SU-DHL-6 (cell line): ENCODE data around the gene KIF13A.

Source experiments
- H2AFZ ChIP-seq: fragments of 200-600 bp; sonication (generic); 2 replicates; pipeline ENCODE4 v1.6.1; 2014; ENCODE audit warnings: low read depth, mild to moderate bottlenecking, moderate library complexity, mixed read lengths, antibody characterized with exemption, low read length; ENCODE audit not compliant: severe bottlenecking
- H3F3A ChIP-seq: fragments of 200-600 bp; shearing (Covaris generic); 2 replicates; pipeline ENCODE4 v1.6.0; 2016; ENCODE audit warnings: antibody characterized with exemption, mild to moderate bottlenecking; ENCODE audit not compliant: insufficient read depth
- H3K27ac ChIP-seq: fragments of 200-600 bp; sonication (generic); 2 replicates; pipeline ENCODE4 v1.5.1; 2016; ENCODE audit warnings: low read depth, mild to moderate bottlenecking, low read length, moderate library complexity, mixed read lengths
- H3K27me3 ChIP-seq: fragments of 200-600 bp; sonication (generic), shearing (Covaris generic); 2 replicates; pipeline ENCODE4 v1.6.0; 2014; ENCODE audit warnings: mild to moderate bottlenecking, low read length
- H3K36me3 ChIP-seq: fragments of 200-600 bp; sonication (generic); 2 replicates; pipeline ENCODE4 v1.6.1; 2014; ENCODE audit warnings: mild to moderate bottlenecking, low read length, mixed read lengths
- H3K4me2 ChIP-seq: fragments of 300-600, 200-600 bp; shearing (Covaris generic), sonication (generic); 2 replicates; pipeline ENCODE4 v1.6.0; 2014; ENCODE audit warnings: low read length, low read depth, mild to moderate bottlenecking; ENCODE audit not compliant: poor library complexity, severe bottlenecking
- H3K4me3 ChIP-seq: fragments of 200-600 bp; sonication (generic); 2 replicates; pipeline ENCODE4 v1.5.1; 2014; ENCODE audit warnings: antibody characterized with exemption, low read length, mild to moderate bottlenecking, mixed read lengths; ENCODE audit not compliant: insufficient read depth, poor library complexity, severe bottlenecking
- H3K79me2 ChIP-seq: fragments of 200-600 bp; sonication (generic); 2 replicates; pipeline ENCODE4 v1.6.1; 2014; ENCODE audit warnings: mild to moderate bottlenecking, low read length, moderate library complexity; ENCODE audit not compliant: insufficient read depth
- H3K9ac ChIP-seq: fragments of 200-600 bp; sonication (generic); 2 replicates; pipeline ENCODE4 v1.7.0; 2014; ENCODE audit warnings: mild to moderate bottlenecking, low read length
- H3K9me2 ChIP-seq: fragments of 200-600 bp; sonication (generic); replicated peaks from 2 replicates; pipeline ENCODE4 v1.6.1; 2014; ENCODE audit warnings: low read length; ENCODE audit not compliant: insufficient read depth
- H3K9me3 ChIP-seq: fragments of 200-600 bp; sonication (generic); 2 replicates; pipeline ENCODE4 v1.6.1; 2014; ENCODE audit warnings: low read length, mixed read lengths; ENCODE audit not compliant: insufficient read depth
- H4K20me1 ChIP-seq: fragments of 200-600 bp; sonication (generic); 2 replicates; pipeline ENCODE4 v1.6.1; 2014; ENCODE audit warnings: low read depth, mild to moderate bottlenecking, antibody characterized with exemption, low read length, moderate library complexity, mixed read lengths
- CTCF ChIP-seq: fragments of 200-600 bp; sonication (generic); IDR thresholded peaks from one replicate; pipeline ENCODE4 v1.5.1; 2017; ENCODE audit warnings: antibody characterized with exemption, mild to moderate bottlenecking, low read length, moderate library complexity; ENCODE audit not compliant: insufficient read depth, poor library complexity, severe bottlenecking
- EZH2phosphoT487 ChIP-seq: fragments of 200-600 bp; sonication (generic), shearing (Covaris generic); conservative IDR thresholded peaks from 2 replicates; pipeline ENCODE4 v1.6.1; 2018; ENCODE audit warnings: mild to moderate bottlenecking, antibody characterized with exemption, low read length, moderate library complexity, mixed read lengths

KIF13A gene

DNA sequence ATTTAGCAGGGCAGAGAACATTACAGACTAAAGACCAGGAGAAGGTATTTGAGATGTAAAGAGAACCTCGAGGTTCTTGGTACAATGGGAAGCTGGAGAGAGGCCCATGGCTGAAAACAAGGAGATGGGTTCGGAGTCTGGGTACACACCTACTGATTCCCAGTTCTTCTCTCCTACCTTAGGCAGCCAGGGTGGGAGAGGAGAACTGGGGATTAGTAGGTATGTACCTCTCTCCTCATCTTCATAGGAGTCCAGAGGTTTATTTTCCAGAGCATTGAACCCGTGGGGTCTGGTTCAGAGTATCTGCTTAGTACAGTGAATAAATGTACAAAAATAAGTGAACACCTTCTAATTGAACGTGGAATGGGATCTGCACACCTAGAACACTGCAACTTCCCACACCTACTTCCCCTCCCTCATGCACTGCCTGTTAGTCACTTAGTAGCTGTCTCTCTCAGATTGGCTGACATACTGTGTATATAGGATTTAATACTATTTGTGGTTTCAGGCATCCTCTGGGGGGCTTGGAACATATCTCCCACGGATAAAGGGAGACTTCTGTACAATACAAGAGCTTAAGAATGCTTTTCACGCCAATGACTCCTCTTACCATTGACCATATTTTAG lies 257.2 kb downstream of the KIF13A start:
- Histone ChIP-seq H3K4me3 (no peak overlapping the region), H3F3A (no peaks in the 10 kb centered on the region), H3K9ac (no peak overlapping the region), H2AFZ (no peak overlapping the region), H3K36me3 (no peaks in the 10 kb centered on the region), H3K9me2 (no peaks in the 10 kb centered on the region), H3K27ac (no peak overlapping the region), H3K9me3 (no peaks in the 10 kb centered on the region), H3K79me2 (no peaks in the 10 kb centered on the region), H3K27me3 (no peaks in the 10 kb centered on the region), H3K4me2 (no peak overlapping the region), H4K20me1 (no peaks in the 10 kb centered on the region)
- TF ChIP-seq EZH2phosphoT487 (no peak), CTCF (no peak)

- no peaks in the 10 kb centered on the region for H3K9me2 ChIP-seq
- H3K36me3 ChIP-seq, result no peaks in the 10 kb centered on the region
- H2AFZ ChIP-seq, result no peak overlapping the region
- H3K79me2 ChIP-seq, result no peaks in the 10 kb centered on the region
- no peaks in the 10 kb centered on the region for H3F3A ChIP-seq
- no peak overlapping the region for H3K4me2 ChIP-seq
- no peak overlapping the region for H3K9ac ChIP-seq
- no peak overlapping the region for H3K4me3 ChIP-seq
- H3K27me3 ChIP-seq, result no peaks in the 10 kb centered on the region
- TF ChIP-seq EZH2phosphoT487, result no peak
- TF ChIP-seq CTCF, result no peak
- no peak overlapping the region for H3K27ac ChIP-seq
- no peaks in the 10 kb centered on the region for H4K20me1 ChIP-seq
- H3K9me3 ChIP-seq, result no peaks in the 10 kb centered on the region
Measured at GRCh38 chr6:17729223-17730077, 258.0 kb downstream of the KIF13A start.

DNA sequence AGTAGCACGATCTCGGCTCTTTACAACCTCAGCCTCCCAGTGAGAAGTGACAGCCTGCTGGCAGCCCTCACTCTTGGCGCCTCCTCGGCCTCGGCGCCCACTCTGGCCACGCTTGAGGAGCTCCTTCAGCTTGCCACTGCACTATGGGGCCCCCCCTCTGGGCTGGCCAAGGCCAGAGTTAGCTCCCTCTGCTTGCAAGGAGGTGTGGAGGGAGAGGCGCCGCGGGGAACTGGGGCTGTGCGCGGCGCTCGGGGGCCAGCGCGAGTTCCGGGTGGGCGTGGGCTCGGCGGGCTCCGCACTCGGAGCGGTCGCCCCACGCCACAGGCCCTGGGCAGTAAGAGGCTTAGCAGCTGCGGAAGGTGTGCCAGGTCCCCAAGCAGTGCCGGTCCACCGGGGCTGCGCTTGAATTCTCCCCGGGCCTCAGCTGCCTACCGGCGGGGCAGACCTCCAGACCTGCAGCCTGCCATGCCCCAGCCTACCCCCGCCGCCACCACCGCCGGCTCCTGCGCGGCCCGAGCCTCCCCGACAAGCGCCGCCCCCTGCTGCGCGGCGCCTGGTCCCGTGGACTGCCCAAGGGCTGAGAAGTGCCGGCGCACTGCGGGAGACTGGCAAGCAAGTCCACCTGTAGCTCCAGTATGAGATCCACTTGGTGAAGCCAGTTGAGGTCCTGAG lies 258.7 kb downstream of the KIF13A start:
- Histone ChIP-seq H3K27me3 (no peaks in the 10 kb centered on the region), H3K79me2 (no peaks in the 10 kb centered on the region), H3K4me3 (no peak overlapping the region), H3K4me2 (no peak overlapping the region), H3K9ac (no peak overlapping the region), H3K9me3 (no peaks in the 10 kb centered on the region), H3F3A (no peaks in the 10 kb centered on the region), H2AFZ (no peak overlapping the region), H3K27ac (no peak overlapping the region), H3K36me3 (no peaks in the 10 kb centered on the region), H4K20me1 (no peaks in the 10 kb centered on the region), H3K9me2 (no peaks in the 10 kb centered on the region)
- TF ChIP-seq CTCF (no peak), EZH2phosphoT487 (no peak)
